SK-N-SH treated with all-trans-retinoic acid at 6 μM for 48 hours (cell line): Measurements from ENCODE around the gene MXRA8.
"Not testable (repeated sequence)": the region's sequence is repeated elsewhere in the genome, so short reads cannot be mapped to it uniquely, and the experiment has no call there.

Experiments used
- ATAC-seq: fragments of 200-7000 bp; cut with Tn5 transposase; 3 replicates; pipeline ENCODE4 v1.9.1; 2020; ENCODE audit warnings: mild to moderate bottlenecking, moderate library complexity
- ARNTL ChIP-seq: fragments of 450-650 bp; formaldehyde crosslinking; IDR thresholded peaks from 2 replicates; pipeline ENCODE4 v1.5.0; 2020; ENCODE audit warnings: low read depth, mild to moderate bottlenecking, moderate library complexity, borderline replicate concordance
- BACH2 ChIP-seq: fragments of 250-450 bp; sonication (Bioruptor Pico); IDR thresholded peaks from 2 replicates; pipeline ENCODE4 v1.9.0; 2021; ENCODE audit warnings: mild to moderate bottlenecking, borderline replicate concordance
- CSDC2 ChIP-seq: fragments of 250-450 bp; sonication (Bioruptor Pico); IDR thresholded peaks from 2 replicates; pipeline ENCODE4 v1.5.0; 2020; ENCODE audit warnings: mild to moderate bottlenecking, moderate library complexity
- ESRRG ChIP-seq: fragments of 250-450 bp; sonication (Bioruptor Pico); IDR thresholded peaks from 2 replicates; pipeline ENCODE4 v1.6.1; 2021; ENCODE audit warnings: mild to moderate bottlenecking
- GLIS3 ChIP-seq: fragments of 250-450 bp; sonication (Bioruptor Pico); IDR thresholded peaks from 2 replicates; pipeline ENCODE4 v1.5.0; 2020; ENCODE audit warnings: mild to moderate bottlenecking, moderate library complexity
- ISL1 ChIP-seq: fragments of 250-450 bp; sonication (Bioruptor Pico); IDR thresholded peaks from 2 replicates; pipeline ENCODE4 v2.1.2; 2022; ENCODE audit warnings: mild to moderate bottlenecking, moderate library complexity
- OSR1 ChIP-seq: fragments of 250-450 bp; sonication (Bioruptor Pico); IDR thresholded peaks from 2 replicates; pipeline ENCODE4 v1.8.0; 2022; ENCODE audit warnings: moderate library complexity, mild to moderate bottlenecking, inconsistent platforms
- PPARA ChIP-seq: fragments of 250-450 bp; sonication (Bioruptor Pico); IDR thresholded peaks from 2 replicates; pipeline ENCODE4 v1.5.0; 2020; ENCODE audit warnings: mild to moderate bottlenecking, borderline replicate concordance
- RARB ChIP-seq: fragments of 250-450 bp; sonication (Bioruptor Pico); IDR thresholded peaks from 2 replicates; pipeline ENCODE4 v1.8.0; 2021; ENCODE audit warnings: mild to moderate bottlenecking, moderate library complexity
- TCF4 ChIP-seq: fragments of 250-450 bp; sonication (Bioruptor Pico); IDR thresholded peaks from 2 replicates; pipeline ENCODE4 v1.8.0; 2021; ENCODE audit warnings: mild to moderate bottlenecking, moderate library complexity, borderline replicate concordance
- TOX ChIP-seq: fragments of 250-450 bp; sonication (Bioruptor Pico); IDR thresholded peaks from 2 replicates; pipeline ENCODE4 v1.8.0; 2021; ENCODE audit warnings: mild to moderate bottlenecking, moderate library complexity, borderline replicate concordance
- ZC3H10 ChIP-seq: fragments of 250-450 bp; sonication (Bioruptor Pico); IDR thresholded peaks from 2 replicates; pipeline ENCODE4 v1.5.1; 2021; ENCODE audit warnings: mild to moderate bottlenecking, moderate library complexity
- ZFP3 ChIP-seq: fragments of 250-450 bp; sonication (Bioruptor Pico); IDR thresholded peaks from 2 replicates; pipeline ENCODE4 v1.5.0; 2020; ENCODE audit warnings: mild to moderate bottlenecking, moderate library complexity
- ZFP30 ChIP-seq: fragments of 450-650 bp; formaldehyde crosslinking; IDR thresholded peaks from 2 replicates; pipeline ENCODE4 v1.5.0; 2022; ENCODE audit warnings: mild to moderate bottlenecking, moderate library complexity
- ZNF565 ChIP-seq: fragments of 450-650 bp; formaldehyde crosslinking; conservative IDR thresholded peaks from 2 replicates; pipeline ENCODE4 v1.5.0; 2020; ENCODE audit warnings: low read depth, mild to moderate bottlenecking, moderate library complexity
- ZNF70 ChIP-seq: fragments of 450-650 bp; formaldehyde crosslinking; IDR thresholded peaks from 2 replicates; pipeline ENCODE4 v1.5.0; 2020; ENCODE audit warnings: mild to moderate bottlenecking, moderate library complexity
- ZNF8 ChIP-seq: fragments of 450-650 bp; formaldehyde crosslinking; IDR thresholded peaks from 2 replicates; pipeline ENCODE4 v1.5.0; 2020; ENCODE audit warnings: mild to moderate bottlenecking, moderate library complexity
- TF ChIP-seq, protein P1 (sequence below): fragments of 250-450 bp; sonication (Bioruptor Pico); IDR thresholded peaks from 2 replicates; pipeline ENCODE4 v1.8.0; 2020; ENCODE audit warnings: mild to moderate bottlenecking, moderate library complexity, borderline replicate concordance
- TF ChIP-seq, protein P2 (sequence below): fragments of 250-450 bp; sonication (Bioruptor Pico); IDR thresholded peaks from 2 replicates; pipeline ENCODE4 v1.5.1; 2021; ENCODE audit warnings: mild to moderate bottlenecking, moderate library complexity
- TF ChIP-seq, protein P3 (sequence below): fragments of 250-450 bp; sonication (Bioruptor Pico); IDR thresholded peaks from 2 replicates; pipeline ENCODE4 v1.5.0; 2020; ENCODE audit warnings: mild to moderate bottlenecking, moderate library complexity
- TF ChIP-seq, protein P4 (sequence below): fragments of 250-450 bp; sonication (Bioruptor Pico); IDR thresholded peaks from 2 replicates; pipeline ENCODE4 v1.8.0; 2021; ENCODE audit warnings: low read depth, mild to moderate bottlenecking, moderate library complexity, borderline replicate concordance

MXRA8 gene

DNA sequence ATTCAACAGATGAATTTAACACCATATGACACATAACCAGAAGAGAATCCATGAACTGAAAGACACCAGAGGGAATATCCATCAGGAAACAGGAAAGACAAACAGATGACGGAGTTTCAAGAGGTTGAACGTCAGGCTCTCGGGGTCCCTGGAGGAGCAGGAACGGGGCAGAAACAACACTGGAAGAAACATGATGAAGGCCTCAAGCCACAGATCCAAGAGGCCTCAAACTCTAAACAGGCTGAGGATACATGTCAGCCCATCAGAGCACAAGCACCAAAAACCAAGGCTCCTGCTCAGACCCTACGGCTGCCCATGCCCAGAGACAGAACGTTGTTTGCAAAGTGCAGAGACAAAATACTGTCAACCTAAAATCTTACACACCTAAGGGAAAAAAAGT lies 40.9 kb downstream of the MXRA8 start:
- TF ChIP-seq ZNF70 (CRISPR knock-in tag) (no peak), ESRRG (no peak), ZC3H10 (CRISPR knock-in tag) (no peak), ZNF8 (no peak), TCF4 (CRISPR knock-in tag) (no peak), BACH2 (CRISPR knock-in tag) (no peak), RARB (no peak), ZNF565 (CRISPR knock-in tag) (no peak), CSDC2 (CRISPR knock-in tag) (no peak), ISL1 (no peak), OSR1 (CRISPR knock-in tag) (no peak), ZFP3 (CRISPR knock-in tag) (no peak), PPARA (CRISPR knock-in tag) (no peak), ZFP30 (CRISPR knock-in tag) (no peak), GLIS3 (CRISPR knock-in tag) (no peak), ARNTL (CRISPR knock-in tag) (no peak)
- TF ChIP-seq, protein P1, sequence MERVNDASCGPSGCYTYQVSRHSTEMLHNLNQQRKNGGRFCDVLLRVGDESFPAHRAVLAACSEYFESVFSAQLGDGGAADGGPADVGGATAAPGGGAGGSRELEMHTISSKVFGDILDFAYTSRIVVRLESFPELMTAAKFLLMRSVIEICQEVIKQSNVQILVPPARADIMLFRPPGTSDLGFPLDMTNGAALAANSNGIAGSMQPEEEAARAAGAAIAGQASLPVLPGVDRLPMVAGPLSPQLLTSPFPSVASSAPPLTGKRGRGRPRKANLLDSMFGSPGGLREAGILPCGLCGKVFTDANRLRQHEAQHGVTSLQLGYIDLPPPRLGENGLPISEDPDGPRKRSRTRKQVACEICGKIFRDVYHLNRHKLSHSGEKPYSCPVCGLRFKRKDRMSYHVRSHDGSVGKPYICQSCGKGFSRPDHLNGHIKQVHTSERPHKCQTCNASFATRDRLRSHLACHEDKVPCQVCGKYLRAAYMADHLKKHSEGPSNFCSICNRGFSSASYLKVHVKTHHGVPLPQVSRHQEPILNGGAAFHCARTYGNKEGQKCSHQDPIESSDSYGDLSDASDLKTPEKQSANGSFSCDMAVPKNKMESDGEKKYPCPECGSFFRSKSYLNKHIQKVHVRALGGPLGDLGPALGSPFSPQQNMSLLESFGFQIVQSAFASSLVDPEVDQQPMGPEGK (CRISPR knock-in tag) = no peak
- TF ChIP-seq, protein P2, sequence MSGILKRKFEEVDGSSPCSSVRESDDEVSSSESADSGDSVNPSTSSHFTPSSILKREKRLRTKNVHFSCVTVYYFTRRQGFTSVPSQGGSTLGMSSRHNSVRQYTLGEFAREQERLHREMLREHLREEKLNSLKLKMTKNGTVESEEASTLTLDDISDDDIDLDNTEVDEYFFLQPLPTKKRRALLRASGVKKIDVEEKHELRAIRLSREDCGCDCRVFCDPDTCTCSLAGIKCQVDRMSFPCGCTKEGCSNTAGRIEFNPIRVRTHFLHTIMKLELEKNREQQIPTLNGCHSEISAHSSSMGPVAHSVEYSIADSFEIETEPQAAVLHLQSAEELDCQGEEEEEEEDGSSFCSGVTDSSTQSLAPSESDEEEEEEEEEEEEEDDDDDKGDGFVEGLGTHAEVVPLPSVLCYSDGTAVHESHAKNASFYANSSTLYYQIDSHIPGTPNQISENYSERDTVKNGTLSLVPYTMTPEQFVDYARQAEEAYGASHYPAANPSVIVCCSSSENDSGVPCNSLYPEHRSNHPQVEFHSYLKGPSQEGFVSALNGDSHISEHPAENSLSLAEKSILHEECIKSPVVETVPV (CRISPR knock-in tag) = no peak
- TF ChIP-seq, protein P3, sequence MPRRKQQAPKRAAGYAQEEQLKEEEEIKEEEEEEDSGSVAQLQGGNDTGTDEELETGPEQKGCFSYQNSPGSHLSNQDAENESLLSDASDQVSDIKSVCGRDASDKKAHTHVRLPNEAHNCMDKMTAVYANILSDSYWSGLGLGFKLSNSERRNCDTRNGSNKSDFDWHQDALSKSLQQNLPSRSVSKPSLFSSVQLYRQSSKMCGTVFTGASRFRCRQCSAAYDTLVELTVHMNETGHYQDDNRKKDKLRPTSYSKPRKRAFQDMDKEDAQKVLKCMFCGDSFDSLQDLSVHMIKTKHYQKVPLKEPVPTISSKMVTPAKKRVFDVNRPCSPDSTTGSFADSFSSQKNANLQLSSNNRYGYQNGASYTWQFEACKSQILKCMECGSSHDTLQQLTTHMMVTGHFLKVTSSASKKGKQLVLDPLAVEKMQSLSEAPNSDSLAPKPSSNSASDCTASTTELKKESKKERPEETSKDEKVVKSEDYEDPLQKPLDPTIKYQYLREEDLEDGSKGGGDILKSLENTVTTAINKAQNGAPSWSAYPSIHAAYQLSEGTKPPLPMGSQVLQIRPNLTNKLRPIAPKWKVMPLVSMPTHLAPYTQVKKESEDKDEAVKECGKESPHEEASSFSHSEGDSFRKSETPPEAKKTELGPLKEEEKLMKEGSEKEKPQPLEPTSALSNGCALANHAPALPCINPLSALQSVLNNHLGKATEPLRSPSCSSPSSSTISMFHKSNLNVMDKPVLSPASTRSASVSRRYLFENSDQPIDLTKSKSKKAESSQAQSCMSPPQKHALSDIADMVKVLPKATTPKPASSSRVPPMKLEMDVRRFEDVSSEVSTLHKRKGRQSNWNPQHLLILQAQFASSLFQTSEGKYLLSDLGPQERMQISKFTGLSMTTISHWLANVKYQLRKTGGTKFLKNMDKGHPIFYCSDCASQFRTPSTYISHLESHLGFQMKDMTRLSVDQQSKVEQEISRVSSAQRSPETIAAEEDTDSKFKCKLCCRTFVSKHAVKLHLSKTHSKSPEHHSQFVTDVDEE = no peak
- ATAC-seq = no peak

DNA sequence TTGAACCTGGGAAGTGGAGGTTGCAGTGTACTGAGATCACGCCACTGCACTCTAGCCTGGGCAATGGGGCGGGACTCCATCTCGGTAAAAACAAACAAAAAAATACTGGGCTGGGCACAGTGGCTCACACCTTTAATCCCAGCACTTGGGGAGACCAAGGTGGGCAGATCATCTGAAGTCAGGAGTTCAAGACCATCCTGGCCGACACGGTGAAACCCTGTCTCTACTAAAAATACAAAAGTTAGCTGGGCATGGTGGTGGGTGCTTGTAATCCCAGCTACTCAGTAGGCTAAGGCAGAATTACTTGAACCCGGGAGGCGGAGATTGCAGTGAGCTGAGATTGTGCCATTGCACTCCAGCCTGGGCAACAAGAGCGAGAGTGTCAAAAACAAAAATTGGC lies 42.2 kb downstream of the MXRA8 start:
- not testable (repeated sequence) for ATAC-seq

DNA sequence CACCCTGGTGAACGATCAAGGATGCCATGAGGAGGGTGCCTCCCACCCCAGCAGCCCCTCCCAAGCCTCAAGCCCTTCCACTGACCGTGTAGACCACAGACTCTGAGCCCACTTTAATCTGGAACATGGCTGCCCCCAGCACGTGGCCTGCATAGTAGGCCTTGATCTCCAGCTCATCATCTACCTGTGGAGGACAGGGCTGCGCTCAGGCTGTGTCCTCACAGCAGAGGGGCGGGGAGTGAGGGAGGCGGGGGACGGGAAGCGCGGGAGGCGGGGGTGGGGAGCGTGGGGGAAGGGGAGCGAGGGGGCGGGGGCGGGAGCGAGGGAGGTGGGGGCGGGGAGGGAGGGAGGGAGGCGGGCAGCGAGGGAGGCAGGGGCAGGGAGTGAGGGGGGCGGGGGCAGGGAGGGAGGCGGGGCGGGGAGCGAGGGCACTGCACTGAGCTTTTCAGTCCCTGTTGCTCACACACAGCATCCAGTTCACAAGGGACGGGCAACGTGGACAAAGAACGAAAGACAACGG lies 42.9 kb downstream of the MXRA8 start:
- no peak for ATAC-seq
- no peak for TF ChIP-seq RARB
- TF ChIP-seq BACH2 (CRISPR knock-in tag) = no peak
- no peak for TF ChIP-seq ZNF8
- TF ChIP-seq TOX (CRISPR knock-in tag) = no peak
- TF ChIP-seq ZNF70 (CRISPR knock-in tag) = no peak

DNA sequence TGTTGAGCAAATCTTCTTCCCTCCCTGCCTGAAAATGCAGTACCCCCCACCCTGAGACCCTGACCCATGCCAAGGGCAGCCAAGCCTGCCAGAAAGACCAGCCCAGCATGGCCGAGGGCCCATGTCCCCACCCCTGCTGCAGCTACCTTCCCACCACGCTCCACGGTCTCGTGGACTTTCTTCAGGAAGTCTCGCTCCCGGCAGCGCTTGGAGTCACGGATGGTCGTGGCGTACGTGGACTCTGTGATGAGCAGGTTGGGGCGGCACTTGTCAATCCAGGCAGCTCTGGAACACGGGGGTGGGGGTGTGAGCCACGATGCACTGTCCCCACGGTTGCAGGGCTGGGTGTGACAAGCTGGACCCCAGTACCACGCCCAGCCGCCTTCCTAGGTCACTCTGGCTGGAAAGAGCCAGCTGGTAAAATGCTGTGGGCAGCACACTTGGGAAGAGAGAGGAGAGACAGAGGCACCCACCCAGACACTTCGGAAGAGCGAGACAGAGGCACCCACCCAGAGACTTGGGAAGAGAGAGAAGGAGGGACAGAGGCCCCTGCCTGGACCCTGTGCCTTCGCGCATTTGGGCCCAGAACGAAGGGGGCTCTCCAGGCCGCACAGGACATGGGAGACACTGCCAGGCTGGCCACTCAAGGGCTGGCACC lies 43.5 kb downstream of the MXRA8 start:
- no peak for ATAC-seq
- no peak for TF ChIP-seq ZC3H10 (CRISPR knock-in tag)
- TF ChIP-seq, protein P3 = no peak
- TF ChIP-seq TOX (CRISPR knock-in tag) = no peak
- TF ChIP-seq, protein P4, sequence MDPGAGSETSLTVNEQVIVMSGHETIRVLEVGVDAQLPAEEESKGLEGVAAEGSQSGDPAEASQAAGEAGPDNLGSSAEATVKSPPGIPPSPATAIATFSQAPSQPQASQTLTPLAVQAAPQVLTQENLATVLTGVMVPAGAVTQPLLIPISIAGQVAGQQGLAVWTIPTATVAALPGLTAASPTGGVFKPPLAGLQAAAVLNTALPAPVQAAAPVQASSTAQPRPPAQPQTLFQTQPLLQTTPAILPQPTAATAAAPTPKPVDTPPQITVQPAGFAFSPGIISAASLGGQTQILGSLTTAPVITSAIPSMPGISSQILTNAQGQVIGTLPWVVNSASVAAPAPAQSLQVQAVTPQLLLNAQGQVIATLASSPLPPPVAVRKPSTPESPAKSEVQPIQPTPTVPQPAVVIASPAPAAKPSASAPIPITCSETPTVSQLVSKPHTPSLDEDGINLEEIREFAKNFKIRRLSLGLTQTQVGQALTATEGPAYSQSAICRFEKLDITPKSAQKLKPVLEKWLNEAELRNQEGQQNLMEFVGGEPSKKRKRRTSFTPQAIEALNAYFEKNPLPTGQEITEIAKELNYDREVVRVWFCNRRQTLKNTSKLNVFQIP (CRISPR knock-in tag) = no peak
- TF ChIP-seq, all 23 proteins: peak for 0
